NCI-H82 (cell line): ENCODE measurements around the gene PXDN.
A peak's percentile ranks its signal among the peaks of the same experiment; 100 is the strongest.

Source experiments
- DNase-seq: peaks from one replicate; lab custom pipeline; 2025; lab: John Stamatoyannopoulos, UW

The PXDN gene

DNA sequence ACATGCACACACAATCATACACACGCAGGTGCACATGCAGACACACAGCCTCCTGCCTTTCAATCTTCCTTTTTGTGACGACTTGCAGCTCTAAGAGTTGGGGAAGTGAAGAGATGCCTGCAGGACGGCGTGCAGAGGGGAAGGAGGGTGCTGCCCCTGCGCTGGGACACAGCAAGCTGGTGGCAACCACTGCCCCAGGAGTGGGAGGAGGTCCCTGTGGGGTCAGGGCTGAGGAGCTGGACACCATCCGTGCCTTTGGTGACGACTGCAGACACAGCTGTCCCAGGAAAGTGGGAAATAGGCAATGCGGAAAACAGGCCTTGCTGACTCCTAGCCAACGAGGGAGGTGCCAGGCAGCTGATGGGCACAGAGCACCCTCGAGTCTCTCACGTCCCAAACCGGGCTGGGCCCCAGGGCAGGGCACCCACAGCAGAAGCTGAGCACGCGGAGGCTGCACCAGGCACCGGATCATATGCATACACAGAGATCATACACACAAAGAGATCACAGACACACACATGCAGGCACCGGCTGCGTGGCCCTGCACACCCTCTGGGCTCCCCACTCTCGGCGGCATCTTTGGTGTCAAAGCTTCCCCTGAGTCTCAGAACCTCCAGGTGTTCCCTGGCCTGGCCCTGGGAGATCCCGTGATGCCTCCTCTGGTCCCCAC is 146.1 kb downstream of the PXDN start:
- no peak for DNase-seq

DNA sequence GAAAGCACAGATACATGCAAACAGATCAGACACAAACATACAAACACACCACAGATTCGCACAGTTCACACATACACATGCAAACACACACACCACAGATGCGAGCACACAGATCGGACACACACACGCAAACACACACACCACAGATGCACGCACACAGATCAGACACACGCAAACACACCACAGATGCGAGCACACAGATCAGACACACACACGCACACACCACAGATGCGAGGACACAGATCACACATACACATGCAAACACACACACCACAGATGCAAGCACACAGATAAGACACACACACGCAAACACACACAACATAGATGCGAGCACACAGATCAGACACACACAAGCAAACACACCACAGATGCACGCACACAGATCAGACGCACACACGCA is 149.0 kb downstream of the PXDN start:
- no peak for DNase-seq

DNA sequence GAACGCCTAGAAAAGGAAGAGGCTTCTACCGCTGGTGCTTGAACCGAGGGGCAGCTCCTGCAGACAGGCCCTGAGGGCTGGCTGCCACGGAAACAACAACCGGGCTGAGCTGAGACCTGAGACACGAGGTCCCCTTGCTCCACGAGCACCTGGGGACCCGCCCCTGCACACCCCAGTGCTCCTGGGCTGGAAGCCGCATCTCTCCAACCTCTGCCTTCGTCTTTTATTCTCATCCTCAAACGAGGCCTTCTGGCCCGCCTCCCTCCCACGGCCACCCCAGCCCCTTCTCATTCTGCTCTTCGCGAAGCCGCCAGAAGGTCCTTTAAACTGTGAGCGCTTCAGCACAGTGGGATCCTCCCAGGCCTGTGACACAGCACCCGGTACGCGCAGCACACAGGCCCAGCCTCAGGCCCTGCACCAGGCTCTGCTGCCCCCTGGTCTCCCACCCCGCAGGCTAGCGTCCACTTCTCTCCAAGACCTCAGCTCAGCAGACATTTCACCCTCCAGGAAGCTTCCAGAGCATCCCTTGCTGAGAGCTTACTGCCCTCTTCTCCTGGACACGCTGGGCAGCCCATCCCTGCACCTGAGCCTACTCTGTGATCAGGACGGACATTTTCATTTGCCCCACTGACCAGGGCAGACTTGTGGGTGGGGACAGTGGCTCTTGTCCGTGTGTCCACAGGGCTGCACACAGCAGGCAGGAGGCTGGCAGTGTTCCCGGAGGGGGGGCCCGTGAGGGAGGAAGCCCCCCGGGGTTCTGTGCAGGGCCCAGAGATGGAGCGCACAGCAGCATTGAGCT is 149.7 kb downstream of the PXDN start:
- no peak for DNase-seq

DNA sequence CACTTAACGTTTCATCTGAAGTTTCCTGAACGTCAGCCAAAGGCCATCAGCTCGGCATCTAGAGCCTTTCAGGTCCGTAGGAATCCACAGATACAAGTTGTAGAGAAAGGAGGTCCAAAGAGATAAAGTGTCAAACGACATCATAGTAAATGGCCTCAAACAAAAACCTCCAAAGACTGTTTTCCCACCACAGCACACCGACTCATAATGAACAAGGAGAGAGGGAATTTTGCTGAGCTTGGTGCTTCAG is 150.3 kb downstream of the PXDN start:
- DNase-seq, result no peak

DNA sequence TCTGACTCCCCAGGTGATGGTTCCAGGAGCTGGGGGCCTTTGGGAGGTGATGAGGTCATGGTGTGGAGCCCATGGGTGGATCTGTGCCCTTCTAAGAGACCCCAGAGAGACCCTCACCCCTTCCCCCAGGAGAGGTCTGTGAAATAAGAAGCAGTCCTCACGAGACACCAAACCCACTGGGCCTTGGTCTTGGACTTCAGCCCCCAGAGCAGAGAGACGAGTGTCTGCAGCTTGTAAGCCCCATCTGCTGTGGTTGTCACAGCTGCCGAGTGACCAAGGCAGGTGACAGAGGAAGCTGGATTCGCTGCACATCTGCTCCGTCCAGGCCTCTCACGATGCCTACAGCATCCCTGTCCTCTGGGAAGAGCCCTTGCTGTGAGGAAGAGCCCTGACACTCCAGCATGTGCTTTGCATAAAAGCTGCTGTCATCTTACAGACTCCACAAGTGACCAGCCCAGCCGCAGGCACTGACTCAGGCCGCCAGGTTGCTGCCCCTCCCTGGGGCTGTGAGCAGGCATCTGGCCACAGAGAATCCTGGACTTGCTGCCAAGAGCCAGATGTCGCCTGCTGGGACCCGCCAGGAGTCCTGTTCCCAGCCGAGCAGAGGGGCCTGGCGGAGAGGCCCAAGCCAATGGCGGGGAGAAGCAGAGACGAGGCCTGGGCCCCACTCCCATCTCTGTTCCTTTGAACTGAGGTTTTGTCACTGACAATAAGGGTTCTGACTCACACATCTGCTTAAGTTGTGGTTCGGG is 150.8 kb downstream of the PXDN start:
- DNase-seq, result peak; percentile 26

DNA sequence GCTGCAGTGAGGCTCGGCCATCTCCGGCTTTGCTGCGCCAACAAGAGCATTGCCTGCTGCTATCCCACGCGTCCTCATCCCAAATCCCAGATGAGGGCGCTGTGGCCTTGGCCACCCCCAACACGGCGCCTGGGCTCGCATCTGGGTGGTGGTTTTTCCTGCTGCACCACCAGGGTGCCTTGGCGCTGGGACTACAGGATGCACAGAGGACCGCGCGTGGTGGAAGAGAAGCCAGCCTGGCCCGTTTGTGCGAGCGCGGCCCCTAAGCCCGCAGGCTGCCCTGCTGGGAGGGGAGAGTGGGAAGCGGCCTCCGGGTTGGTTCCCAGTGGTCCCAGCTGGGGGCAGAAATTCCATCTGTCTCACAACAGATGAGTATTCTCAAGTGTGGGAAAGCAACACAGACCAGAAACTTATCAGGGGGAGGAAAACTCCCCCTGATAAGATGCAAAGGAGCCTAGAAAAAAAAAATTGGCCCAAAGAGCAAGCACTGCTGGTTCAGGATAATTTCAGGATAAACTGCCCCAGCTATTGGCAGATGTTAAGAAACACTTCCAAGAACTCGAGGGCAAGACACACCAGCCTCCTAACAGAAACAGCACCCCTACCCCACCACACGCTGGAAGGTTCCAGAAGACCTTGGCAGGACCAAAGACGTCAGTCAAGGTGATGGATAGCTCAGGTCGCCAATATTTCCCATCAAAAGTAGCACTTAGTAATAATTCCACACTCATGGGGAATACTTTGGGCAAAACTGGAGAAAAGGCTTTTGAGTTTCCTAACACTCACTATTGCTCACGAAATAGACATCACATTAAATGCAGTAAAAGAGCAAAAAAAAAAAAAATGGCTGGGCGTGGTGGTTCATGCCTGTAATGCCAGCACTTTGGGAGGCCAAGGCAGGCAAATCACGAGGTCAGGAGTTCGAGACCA is 152.1 kb downstream of the PXDN start:
- DNase-seq, result peak; percentile 42

DNA sequence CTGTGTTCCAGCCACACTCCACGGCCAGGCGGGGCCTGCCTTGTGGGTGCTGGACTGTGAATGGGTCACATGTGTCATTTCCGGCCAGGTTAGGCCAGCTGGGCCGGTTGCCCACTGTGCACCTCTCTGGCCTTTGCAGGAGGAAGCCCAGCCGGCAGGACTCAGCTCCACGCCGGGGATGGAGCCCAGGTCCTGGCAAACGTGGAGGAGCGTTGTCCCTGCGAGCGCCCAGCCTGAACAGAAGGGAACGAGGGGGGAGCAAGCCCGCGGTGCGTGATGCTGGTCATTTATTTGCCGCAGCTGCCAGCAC is 152.9 kb downstream of the PXDN start:
- DNase-seq, result no peak

DNA sequence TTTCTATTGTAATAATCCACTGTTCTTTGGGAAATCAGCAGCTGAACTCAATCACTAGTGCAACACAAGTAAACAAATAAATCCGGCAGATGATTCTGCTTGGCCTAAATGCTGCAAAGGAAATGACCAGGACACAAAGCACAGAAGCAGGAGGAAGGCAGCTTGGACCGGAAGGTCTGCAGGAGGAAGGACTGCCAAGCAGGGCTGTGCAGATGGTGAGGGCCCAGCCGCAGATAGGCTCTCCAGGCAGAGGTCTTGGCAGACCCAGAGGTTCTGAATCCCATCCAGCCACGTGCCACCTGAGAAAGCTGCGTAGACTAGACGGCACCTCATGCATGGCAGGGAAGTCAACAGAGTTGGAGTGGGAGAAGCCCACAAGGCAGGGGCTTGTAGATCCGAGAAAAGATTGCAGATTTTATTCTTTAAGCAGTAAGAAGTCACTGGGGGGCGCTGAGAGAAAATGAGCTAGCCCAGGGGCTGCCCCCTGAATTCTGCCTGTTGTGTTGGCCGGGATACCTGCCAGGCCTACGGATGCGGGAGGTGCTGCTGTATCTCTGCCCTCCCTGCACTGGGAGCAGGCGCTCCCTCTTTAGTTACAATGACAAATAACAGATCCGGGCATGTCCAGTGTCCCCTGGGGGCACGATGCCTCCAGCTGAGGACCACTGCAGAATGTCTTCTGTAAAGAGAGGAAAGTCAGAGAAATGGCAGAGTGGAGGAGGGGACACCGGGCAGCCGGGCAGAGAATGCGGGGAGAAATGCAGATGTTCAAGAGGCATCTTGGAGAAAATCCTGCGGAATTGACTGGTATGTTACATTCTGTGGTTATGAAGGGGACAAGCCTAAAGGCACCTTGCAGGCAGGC is 153.5 kb downstream of the PXDN start:
- no peak for DNase-seq

DNA sequence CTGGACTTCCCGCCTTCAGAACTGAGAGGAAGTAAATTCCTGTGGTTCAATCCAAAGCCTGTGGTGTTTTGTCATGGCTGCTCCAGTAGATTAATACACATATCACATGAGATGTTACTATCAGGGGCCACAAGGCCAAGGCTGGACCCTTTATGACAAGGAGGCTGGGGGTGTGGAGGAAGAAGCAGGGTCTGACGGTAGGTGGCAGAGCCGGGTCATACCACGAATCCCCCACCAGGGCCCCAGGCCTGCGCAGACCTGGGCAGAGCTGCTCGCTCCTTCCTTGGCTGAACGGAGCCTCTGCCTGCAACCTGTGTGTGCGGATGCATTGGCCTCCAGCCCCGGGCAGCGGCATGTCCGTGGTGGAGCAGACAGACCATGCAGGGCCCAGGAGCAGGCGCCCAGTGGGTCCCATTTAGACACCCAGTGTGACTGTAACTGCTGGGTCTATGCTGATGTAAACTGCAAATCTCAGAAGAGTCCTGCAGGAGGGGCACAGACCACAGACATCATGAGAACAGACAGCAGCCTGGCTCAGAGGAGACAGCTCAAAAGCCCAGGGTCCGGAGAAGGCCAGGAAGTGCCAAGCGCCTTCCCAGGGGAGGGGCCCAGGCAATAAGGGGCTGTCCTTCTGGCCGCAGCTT is 155.2 kb downstream of the PXDN start:
- DNase-seq, result peak; percentile 25

DNA sequence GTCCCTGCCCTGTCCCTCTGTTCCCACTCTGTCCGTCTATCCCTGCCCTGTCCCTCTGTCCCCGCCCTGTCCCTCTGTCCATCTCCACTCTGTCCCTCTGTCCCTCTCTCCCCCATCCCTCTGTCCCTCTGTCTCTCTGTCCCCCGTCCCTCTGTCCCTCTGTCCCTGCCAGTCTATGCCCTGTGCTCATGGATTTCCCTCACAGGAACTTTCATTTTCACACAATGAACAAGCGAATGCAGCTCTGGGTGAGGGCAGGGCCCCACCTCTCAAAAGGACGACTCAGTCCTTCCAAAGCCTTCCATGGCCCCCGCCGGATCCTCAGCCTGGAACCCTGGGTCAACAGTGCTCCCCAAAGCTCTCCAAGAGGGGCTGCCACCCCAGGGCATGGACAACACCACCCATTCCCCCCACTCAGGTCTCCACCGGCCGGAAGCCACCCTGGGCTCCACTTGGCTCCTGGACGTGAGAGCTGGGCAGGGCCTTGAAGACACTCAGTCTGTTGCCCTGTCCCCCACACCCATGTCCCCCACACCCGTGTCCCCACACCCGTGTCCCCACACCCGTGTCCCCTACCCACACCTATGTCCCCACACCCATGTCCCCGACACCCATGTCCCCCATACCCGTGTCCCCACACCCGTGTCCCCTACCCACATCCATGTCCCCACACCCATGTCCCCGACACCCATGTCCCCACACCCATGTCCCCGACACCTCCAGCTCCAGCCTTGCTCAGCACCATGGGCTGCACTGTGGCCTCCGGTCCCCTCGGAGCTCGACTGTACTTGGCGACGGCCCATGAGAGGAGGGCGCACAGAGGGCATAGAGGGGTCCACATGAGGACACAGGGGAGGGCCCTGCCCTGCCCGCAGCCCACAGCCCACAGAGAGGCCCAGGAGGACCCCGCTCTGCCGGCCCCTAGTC is 156.0 kb downstream of the PXDN start:
- DNase-seq, result no peak

DNA sequence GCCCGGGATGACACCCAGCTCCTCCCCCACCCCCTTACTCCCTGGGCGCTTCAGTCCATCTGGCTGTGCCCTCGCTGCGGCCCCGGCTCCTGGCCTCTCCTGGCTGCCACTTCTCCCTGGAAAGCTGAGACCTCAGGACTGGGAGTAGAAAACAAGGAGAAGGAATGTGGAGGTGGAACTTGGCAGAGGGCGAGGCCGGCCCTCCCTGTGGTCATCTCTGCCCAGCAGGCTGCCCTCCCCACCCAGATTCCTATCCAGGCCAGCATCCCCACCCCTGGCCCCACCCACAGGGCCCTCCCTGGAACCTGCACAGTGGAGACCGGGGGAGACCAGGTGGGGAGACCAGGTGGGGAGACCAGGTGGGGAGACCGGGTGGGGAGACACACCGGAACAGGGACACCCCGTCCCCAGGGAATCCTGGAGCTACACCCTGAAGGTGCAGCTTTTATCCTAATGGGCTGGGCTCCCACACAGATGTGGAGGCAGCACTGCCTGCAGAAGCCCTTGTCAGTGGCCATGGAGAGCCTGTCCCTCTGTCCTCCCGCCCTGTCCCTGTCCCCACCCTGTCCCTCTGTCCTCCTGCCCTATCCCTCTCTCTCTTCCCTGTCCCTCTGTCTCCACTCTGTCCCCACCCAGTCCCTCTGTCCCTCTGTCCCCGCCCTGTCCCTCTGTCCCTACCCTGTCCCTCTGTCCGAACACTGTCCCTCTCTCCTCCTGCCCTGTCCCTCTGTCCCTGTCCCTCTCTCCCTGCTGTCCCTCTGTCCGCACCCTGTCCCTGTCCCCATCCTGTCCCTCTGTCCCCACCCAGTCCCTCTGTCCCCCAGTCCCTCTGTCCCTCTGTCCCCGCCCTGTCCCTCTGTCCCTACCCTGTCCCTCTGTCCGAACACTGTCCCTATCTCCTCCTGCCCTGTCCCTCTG is 157.1 kb downstream of the PXDN start:
- DNase-seq, result no peak

DNA sequence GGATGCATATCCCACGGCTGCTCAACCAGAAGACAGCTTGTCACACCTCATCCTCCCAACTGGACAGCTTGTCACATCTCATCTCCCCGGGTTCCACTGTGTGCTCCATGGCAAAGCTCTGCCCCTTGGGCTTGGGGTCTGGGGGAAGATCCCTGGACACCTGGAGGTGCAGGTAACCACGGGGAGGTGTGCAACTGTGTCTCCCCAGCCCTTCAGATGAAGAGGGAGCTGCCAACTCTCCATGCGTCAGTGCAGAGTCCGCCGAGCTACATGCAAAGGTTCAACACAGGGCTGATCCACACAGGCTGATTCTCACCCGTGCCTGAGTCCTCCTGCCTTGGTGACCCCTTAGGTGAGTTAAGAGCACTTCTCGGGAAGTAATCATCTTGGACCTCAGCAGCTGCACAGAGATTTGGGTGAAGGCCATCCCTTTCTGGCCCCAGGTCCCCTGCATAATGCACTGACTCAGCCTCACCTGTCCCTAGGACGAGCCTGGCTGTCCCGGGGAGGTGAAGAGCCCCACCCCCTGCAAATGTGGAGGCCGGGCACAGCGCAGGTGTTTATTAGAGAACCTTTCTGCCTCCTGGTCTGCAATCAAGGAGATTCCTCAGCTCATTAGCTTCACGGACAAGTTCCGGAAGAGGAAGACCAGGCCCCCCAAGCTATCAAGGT is 157.9 kb downstream of the PXDN start:
- DNase-seq, result no peak

DNA sequence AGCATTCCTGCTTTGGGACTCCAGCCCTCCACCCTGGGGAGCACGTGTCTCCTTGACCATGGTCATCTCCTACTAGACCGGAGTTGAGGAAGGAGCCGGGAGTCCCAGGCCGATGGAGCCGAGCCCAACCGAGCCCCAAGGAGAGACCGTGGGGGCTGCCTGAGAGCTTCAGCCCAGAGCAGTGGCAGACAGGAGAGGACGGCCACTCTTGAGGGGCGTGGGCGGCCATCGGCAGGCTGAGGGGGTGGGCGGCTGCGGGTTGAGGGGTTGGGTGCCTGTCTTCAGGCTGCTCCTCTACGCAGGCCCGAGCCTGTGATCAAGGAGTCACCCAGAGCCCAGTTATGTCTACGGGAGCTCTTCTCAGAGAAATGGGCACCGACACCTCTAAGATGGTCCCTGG is 158.7 kb downstream of the PXDN start:
- DNase-seq, result no peak

DNA sequence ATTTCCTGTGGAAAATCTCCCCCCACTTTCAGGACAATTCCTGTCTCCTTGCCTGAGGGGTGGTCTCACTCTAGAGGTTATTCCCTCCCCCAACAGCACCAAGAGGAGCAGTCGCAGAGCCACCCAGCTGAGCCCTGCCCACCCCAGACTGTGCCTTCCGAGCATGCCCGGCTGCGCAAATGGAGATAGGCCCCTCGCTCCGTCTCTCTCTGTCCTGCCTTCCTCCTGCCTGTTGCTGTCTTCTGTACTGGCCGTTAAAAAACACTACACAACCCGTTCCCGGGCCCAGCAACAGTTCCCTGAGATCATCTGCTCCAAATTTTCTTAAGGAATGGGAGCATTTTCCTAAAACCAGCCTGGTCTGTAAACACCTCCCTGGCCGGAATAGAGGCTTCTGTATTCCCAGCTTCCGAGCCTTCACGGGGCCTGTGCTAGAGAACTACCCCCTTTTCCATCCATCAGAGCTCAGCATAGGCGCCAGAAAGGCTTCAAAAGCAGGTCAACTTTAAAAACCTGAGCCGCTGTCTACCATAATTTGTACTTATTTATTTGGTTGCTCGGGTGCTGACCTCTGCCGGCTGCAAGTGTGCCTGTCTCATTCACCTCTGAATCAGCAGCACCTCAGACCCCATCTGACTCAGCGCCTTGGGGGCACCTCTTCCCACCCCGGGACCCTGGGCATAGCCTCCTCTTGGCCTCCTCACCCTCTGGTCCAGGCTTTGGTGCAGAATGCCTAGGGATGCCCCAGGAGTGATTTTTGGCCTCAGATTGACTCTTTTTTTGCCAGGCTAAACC is 159.4 kb downstream of the PXDN start:
- peak; percentile 14 for DNase-seq

DNA sequence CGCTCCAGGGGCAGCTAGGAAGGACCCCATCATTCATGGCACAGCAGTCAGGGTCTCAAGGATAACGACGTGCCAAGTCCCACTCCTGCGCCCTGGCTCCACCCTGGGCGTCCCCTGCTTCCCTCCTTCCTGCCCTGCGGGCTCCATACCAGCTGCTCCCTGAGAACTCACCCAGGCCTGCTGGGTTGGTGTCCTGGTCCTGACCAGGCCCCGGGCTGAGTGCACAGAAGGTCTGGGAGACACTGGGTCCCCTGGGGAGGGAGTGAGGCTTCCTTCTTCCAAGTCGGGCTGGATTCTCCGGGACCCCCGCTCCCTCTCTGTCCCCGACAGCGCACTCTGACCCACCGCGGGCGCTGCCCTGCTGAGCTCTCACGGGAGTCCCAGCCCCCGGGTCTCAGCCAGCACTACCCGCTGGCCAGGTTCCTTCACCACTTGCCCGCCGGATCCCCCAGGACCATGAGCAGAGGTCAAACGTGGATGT is 160.2 kb downstream of the PXDN start:
- no peak for DNase-seq

DNA sequence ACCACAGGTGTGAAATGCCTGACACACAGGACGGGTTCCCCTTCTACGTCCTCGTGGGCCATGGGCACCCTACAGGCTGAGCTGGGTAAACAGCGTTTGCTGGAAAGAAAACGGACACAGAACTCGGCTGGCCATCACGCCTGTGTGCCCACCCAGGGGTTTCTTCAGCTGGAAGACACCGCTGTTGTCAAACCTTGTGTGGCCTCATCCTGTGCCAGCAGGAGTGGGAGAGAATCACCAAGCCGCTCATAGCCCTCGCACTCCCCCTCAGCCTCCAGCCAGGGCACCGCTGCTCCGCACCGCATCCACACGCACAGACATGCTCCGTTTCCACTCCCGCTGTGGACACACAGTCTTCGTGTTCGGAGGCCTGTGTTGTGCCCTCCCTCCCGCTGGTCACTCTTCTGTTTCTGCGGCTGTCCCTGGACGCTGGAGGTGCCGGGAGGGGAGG is 161.4 kb downstream of the PXDN start:
- no peak for DNase-seq
